Cardiac muscle cell (in vitro differentiated cells and primary cell): ENCODE results near the gene CEP63. TPM values are rescaled to one million over a fixed set of nuclear protein-coding genes. Genes with fewer than 3 reads are reported as not detected.

Experiments
- DNase-seq, 2 donors: peaks; one replicate each; pipeline versions ENCODE4 v3.0.0 to v3.0.0-alpha.2; 2010 to 2017; ENCODE audit warnings: low read depth in 1 of 2, low spot score in 1 of 2
- H3K27ac ChIP-seq: fragments of 200-600 bp; sonication (generic); 2 replicates; pipeline ENCODE4 v1.5.1; 2016
- H3K27me3 ChIP-seq: fragments of 200-600 bp; sonication (generic); 2 replicates; pipeline ENCODE4 v1.6.0; 2016; ENCODE audit warnings: control low read depth
- H3K36me3 ChIP-seq: fragments of 200-600 bp; sonication (generic); 2 replicates; pipeline ENCODE4 v1.5.1; 2016; ENCODE audit warnings: control low read depth
- H3K4me1 ChIP-seq: fragments of 200-600 bp; sonication (generic); 2 replicates; pipeline ENCODE4 v1.8.1; 2017; ENCODE audit warnings: low read depth, mild to moderate bottlenecking, mixed run types
- H3K4me3 ChIP-seq: fragments of 200-600 bp; sonication (generic); 2 replicates; pipeline ENCODE4 v1.5.1; 2016; ENCODE audit warnings: mild to moderate bottlenecking
- H3K9me3 ChIP-seq: fragments of 200-600 bp; sonication (generic); 2 replicates; pipeline ENCODE4 v1.5.1; 2017; ENCODE audit warnings: low read depth, mild to moderate bottlenecking, control low read depth
- CTCF ChIP-seq: IDR thresholded peaks from 2 replicates; pipeline ENCODE4 v1.5.1; 2012; ENCODE audit warnings: low read depth, mild to moderate bottlenecking, low read length
- polyA plus RNA-seq: library from polyadenylated mRNA; unstranded; fragments of >200 nt; fragmentation: Nextera tagmentation; extraction: Ambion mirVana; gene quantifications from 2 replicates; pipeline ENCODE4 v1.2.1, GENCODE V29; 2016
- total RNA-seq: library from RNA; depleted of rRNA; stranded (reverse); fragments of >200 nt; gene quantifications from 2 replicates; pipeline ENCODE4 v1.2.3, GENCODE V29; 2016

The CEP63 gene
- total and polyA plus RNA-seq, 2 experiments from 2014 or later, result 36.6 to 51.2 TPM

- no peak for DNase-seq
- no peaks in the 10 kb centered on the region for H3K9me3 ChIP-seq
- no peak for TF ChIP-seq CTCF
Measured at GRCh38 chr3:134495980-134496379, 10.1 kb downstream of the CEP63 start.

GRCh38 chr3:134496471-134497071 lies 10.7 kb downstream of the CEP63 start:
- Histone ChIP-seq H3K9me3 (no peaks in the 10 kb centered on the region), H3K27ac (peak overlapping the region; percentile 73), H3K4me1 (peaks cover 5% of the 10 kb centered on the region), H3K4me3 (no peak overlapping the region), H3K36me3 (no peaks in the 10 kb centered on the region), H3K27me3 (no peaks in the 10 kb centered on the region)
- DNase-seq, result peak in 1 of 2 donors; percentile 7
- no peak for TF ChIP-seq CTCF

More at GRCh38 chr3:134495980-134496379, 10.1 kb downstream of the CEP63 start:
- Histone ChIP-seq H3K27ac (peak overlapping the region; percentile 73), H3K36me3 (no peaks in the 10 kb centered on the region), H3K4me1 (peaks cover 5% of the 10 kb centered on the region), H3K4me3 (no peak overlapping the region), H3K27me3 (no peaks in the 10 kb centered on the region)

- Histone ChIP-seq H3K27ac (no peak overlapping the region), H3K4me1 (no peaks in the 10 kb centered on the region), H3K36me3 (no peaks in the 10 kb centered on the region), H3K27me3 (no peaks in the 10 kb centered on the region), H3K4me3 (no peak overlapping the region), H3K9me3 (no peaks in the 10 kb centered on the region)
- no peak for DNase-seq
- TF ChIP-seq CTCF, result no peak
Measured at GRCh38 chr3:134503266-134503665, 17.4 kb downstream of the CEP63 start.

- Histone ChIP-seq H3K27me3 (no peaks in the 10 kb centered on the region), H3K27ac (no peak overlapping the region), H3K4me3 (no peak overlapping the region), H3K9me3 (no peaks in the 10 kb centered on the region), H3K36me3 (no peaks in the 10 kb centered on the region), H3K4me1 (no peaks in the 10 kb centered on the region)
- TF ChIP-seq CTCF, result no peak
- no peak for DNase-seq
Measured at GRCh38 chr3:134504132-134504531, 18.3 kb downstream of the CEP63 start.

- no peaks in the 10 kb centered on the region for H3K36me3 ChIP-seq
- DNase-seq, result no peak
- no peaks in the 10 kb centered on the region for H3K4me1 ChIP-seq
- H3K9me3 ChIP-seq, result no peaks in the 10 kb centered on the region
- no peaks in the 10 kb centered on the region for H3K27me3 ChIP-seq
- no peak for TF ChIP-seq CTCF
- no peak overlapping the region for H3K27ac ChIP-seq
- no peak overlapping the region for H3K4me3 ChIP-seq
Measured at GRCh38 chr3:134505485-134505884, 19.6 kb downstream of the CEP63 start.

GRCh38 chr3:134511500-134511899 lies 25.6 kb downstream of the CEP63 start:
- H3K27ac ChIP-seq, result no peak overlapping the region
- no peaks in the 10 kb centered on the region for H3K27me3 ChIP-seq
- DNase-seq, result no peak
- H3K9me3 ChIP-seq, result no peaks in the 10 kb centered on the region
- no peaks in the 10 kb centered on the region for H3K36me3 ChIP-seq
- H3K4me3 ChIP-seq, result no peak overlapping the region
- TF ChIP-seq CTCF, result no peak
- H3K4me1 ChIP-seq, result no peaks in the 10 kb centered on the region
